IPS-20b (cell line): Measurements from ENCODE around the gene RNLS.

Experiments used
- H3K27ac ChIP-seq: one replicate; pipeline ENCODE4 v1.5.1; 2013; ENCODE audit warnings: low read length
- H3K27me3 ChIP-seq: 2 replicates; pipeline ENCODE4 v1.6.1; 2013; ENCODE audit warnings: mild to moderate bottlenecking, low read length, inconsistent platforms; ENCODE audit not compliant: insufficient read depth
- H3K36me3 ChIP-seq: 2 replicates; pipeline ENCODE4 v1.6.1; 2013; ENCODE audit warnings: low read depth, mild to moderate bottlenecking, inconsistent platforms, low read length, moderate library complexity; ENCODE audit not compliant: insufficient read depth
- H3K4me1 ChIP-seq: 2 replicates; pipeline ENCODE4 v1.6.1; 2013; ENCODE audit warnings: mild to moderate bottlenecking, control low read depth, inconsistent platforms, low read length, moderate library complexity; ENCODE audit not compliant: insufficient read depth
- H3K4me3 ChIP-seq: 2 replicates; pipeline ENCODE4 v1.5.1; 2013; ENCODE audit warnings: mild to moderate bottlenecking, low read length, inconsistent platforms
- H3K9ac ChIP-seq: 2 replicates; pipeline ENCODE4 v1.6.1; 2013; ENCODE audit warnings: low read depth, mild to moderate bottlenecking, inconsistent platforms, low read length, moderate library complexity
- H3K9me3 ChIP-seq: 2 replicates; pipeline ENCODE4 v1.6.1; 2013; ENCODE audit warnings: mild to moderate bottlenecking, low read depth, low read length, inconsistent platforms; ENCODE audit not compliant: insufficient read depth

RNLS gene

DNA sequence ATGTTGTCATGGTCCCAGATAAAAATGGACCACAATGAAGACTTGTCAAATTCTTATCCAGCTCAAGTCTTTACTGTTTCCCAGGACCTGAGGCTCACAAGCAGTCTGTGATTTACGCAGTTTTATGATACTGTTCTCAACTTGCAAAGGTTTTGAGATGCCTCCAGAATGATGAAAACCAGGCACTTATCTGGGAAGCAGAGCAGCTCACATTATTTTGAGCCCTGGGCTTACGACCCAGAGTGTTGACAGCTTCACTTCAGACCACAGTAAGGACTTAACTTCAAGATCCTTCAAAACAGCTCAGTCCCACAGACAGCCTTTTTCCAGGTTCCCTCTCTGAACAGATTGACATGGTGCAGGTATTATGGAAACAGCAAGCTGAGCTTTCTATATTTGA lies 236.1 kb downstream of the RNLS start:
- peak overlapping the region; percentile 40; the same call in 1 of the 2 replicates for H3K9ac ChIP-seq
- no peaks in the 10 kb centered on the region for H3K36me3 ChIP-seq
- no peaks in the 10 kb centered on the region for H3K9me3 ChIP-seq
- H3K4me3 ChIP-seq = peak overlapping the region; percentile 31; the same call in 1 of the 2 replicates
- H3K27ac ChIP-seq = peak overlapping the region; percentile 34
- peaks cover 39% of the 10 kb centered on the region for H3K4me1 ChIP-seq
- no peaks in the 10 kb centered on the region for H3K27me3 ChIP-seq

DNA sequence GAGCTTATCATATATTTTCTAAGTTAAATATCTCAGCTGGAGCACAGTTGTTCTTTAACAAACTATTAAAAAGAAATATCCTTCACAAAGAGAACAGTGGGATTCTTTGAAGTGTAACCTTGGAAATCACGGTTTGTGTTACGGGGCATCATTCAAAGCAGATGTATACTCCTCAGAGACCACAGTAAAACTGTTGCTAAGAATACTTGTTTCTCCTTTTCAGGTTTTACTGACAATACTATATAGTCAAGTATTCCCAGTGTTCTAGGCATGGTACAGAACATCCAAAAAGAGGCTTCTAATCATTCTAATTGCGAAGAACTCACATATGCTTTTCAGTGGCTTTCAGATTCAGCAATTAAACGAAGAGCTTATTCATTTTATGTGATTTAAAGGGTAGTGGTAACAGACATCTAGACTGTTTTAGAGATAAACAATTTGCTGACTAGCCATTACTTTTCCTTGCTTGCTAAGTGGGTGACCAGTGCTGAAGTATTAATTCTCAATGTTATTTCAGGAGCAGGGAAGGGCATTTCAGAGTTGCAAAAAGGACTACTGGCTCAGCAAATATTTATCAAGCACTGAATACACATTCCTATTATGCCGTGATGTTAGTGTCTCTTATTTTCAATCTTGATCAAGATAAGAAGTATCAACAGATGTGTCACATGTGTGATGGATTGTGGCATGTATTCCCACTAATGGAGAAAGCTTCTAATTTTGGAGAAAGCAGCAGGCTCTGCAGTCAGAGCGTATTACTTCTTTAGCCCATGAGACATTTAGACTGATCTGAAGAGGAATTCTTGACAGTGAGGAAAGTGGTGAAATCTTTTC lies 236.8 kb downstream of the RNLS start:
- H3K4me1 ChIP-seq = peaks cover 39% of the 10 kb centered on the region
- no peaks in the 10 kb centered on the region for H3K27me3 ChIP-seq
- H3K4me3 ChIP-seq = 0 out of 2 replicates have a peak overlapping the region, but pooled peaks have one; percentile 31
- no peaks in the 10 kb centered on the region for H3K36me3 ChIP-seq
- H3K27ac ChIP-seq = peak overlapping the region; percentile 34
- H3K9me3 ChIP-seq = no peaks in the 10 kb centered on the region
- 0 out of 2 replicates have a peak overlapping the region, but pooled peaks have one; percentile 40 for H3K9ac ChIP-seq

- Histone ChIP-seq H3K27me3 (no peaks in the 10 kb centered on the region), H3K9ac (no peak overlapping the region), H3K4me3 (no peak overlapping the region), H3K27ac (no peak overlapping the region), H3K4me1 (peaks cover 39% of the 10 kb centered on the region), H3K9me3 (no peaks in the 10 kb centered on the region), H3K36me3 (no peaks in the 10 kb centered on the region)
Observed at GRCh38 chr10:88343761-88344484, 239.2 kb downstream of the RNLS start.

DNA sequence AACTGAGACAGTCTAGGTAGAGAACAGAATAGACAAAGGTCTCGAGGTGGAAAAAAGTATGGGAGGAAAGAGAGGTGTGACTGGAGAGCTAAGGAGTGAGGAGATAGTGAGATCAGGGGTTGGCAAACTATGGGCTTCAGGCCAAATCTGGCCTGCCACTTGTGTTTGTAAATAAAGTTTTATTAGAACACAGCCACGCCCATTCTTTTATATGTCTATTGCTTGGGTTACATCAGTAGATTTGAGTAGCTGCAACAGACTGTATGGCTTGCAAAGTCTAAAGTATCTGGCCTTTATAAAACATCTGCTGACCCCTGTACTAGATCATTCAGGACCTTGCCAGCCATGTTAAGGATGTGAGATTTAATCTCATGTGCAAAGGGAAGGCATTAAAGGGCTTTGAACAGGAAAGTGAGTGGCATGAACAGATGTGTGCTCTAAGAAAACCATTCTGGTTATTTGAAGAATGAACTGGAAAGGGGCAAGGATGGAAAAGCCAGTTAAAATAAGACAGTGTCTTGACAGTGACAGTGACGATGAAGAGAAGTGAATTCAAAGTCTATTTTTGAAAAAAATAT lies 240.3 kb downstream of the RNLS start:
- H3K27me3 ChIP-seq = no peaks in the 10 kb centered on the region
- no peak overlapping the region for H3K27ac ChIP-seq
- no peak overlapping the region for H3K9ac ChIP-seq
- H3K4me1 ChIP-seq = peaks cover 32% of the 10 kb centered on the region
- no peaks in the 10 kb centered on the region for H3K36me3 ChIP-seq
- H3K4me3 ChIP-seq = no peak overlapping the region
- H3K9me3 ChIP-seq = no peaks in the 10 kb centered on the region

GRCh38 chr10:88337134-88337533 lies 246.0 kb downstream of the RNLS start:
- no peaks in the 10 kb centered on the region for H3K27me3 ChIP-seq
- H3K27ac ChIP-seq = no peak overlapping the region
- H3K9me3 ChIP-seq = no peaks in the 10 kb centered on the region
- H3K9ac ChIP-seq = no peak overlapping the region
- H3K36me3 ChIP-seq = no peaks in the 10 kb centered on the region
- H3K4me3 ChIP-seq = no peak overlapping the region
- peaks cover 3% of the 10 kb centered on the region for H3K4me1 ChIP-seq

- Histone ChIP-seq H3K9ac (no peak overlapping the region), H3K4me3 (no peak overlapping the region), H3K27me3 (no peaks in the 10 kb centered on the region), H3K9me3 (no peaks in the 10 kb centered on the region), H3K4me1 (peaks cover 3% of the 10 kb centered on the region), H3K27ac (no peak overlapping the region), H3K36me3 (no peaks in the 10 kb centered on the region)
Observed at GRCh38 chr10:88336334-88336733, 246.8 kb downstream of the RNLS start.

GRCh38 chr10:88333248-88333630 lies 249.9 kb downstream of the RNLS start:
- H3K27me3 ChIP-seq = no peaks in the 10 kb centered on the region
- no peak overlapping the region for H3K4me3 ChIP-seq
- H3K36me3 ChIP-seq = no peaks in the 10 kb centered on the region
- no peak overlapping the region for H3K9ac ChIP-seq
- peaks cover 3% of the 10 kb centered on the region for H3K4me1 ChIP-seq
- H3K27ac ChIP-seq = no peak overlapping the region
- H3K9me3 ChIP-seq = no peaks in the 10 kb centered on the region

DNA sequence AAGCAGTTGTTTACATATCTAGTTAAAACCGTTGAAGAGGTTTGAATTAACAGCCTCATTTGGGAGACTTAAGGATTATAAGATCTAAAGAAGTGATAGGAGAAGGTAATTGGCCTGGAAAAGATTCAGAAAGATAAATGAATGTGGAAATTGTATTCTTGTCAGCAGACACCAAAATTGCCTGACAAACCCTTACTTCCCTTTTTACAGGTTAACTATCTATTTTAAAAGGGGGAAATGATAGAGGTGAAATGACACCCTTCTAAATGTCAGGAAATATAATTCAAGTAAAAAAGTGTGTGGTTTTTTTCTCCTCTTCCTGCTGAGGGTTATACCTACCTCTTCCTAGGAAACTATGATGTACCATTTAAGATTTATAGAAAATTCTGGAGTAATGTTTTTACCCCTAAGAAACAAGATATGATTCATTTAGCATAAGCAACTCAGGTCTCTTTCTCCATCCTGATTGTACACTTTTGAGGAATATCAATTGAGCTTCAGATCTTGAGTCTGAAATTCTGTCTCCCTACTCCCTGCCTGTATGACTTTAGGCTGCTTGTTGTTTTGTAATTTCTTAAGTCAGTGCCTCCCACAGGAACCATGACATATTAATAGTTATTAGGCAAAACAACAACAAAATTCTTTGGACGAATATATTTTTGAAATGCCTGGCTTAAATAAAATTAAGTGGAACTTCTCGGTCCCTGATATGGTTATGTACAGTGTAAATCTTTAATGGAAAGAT lies 250.4 kb downstream of the RNLS start:
- Histone ChIP-seq H3K9me3 (no peaks in the 10 kb centered on the region), H3K4me3 (no peak overlapping the region), H3K9ac (no peak overlapping the region), H3K4me1 (peaks cover 3% of the 10 kb centered on the region), H3K27me3 (no peaks in the 10 kb centered on the region), H3K36me3 (no peaks in the 10 kb centered on the region), H3K27ac (no peak overlapping the region)

GRCh38 chr10:88330174-88330573 lies 252.9 kb downstream of the RNLS start:
- H3K27ac ChIP-seq = no peak overlapping the region
- no peaks in the 10 kb centered on the region for H3K27me3 ChIP-seq
- H3K4me1 ChIP-seq = peaks cover 3% of the 10 kb centered on the region
- no peaks in the 10 kb centered on the region for H3K36me3 ChIP-seq
- no peak overlapping the region for H3K4me3 ChIP-seq
- H3K9me3 ChIP-seq = no peaks in the 10 kb centered on the region
- H3K9ac ChIP-seq = no peak overlapping the region

- Histone ChIP-seq H3K4me3 (no peak overlapping the region), H3K9me3 (peaks cover 15% of the 10 kb centered on the region; the same call in 1 of the 2 replicates), H3K9ac (no peak overlapping the region), H3K4me1 (no peaks in the 10 kb centered on the region), H3K27ac (no peak overlapping the region), H3K36me3 (no peaks in the 10 kb centered on the region), H3K27me3 (no peaks in the 10 kb centered on the region)
Observed at GRCh38 chr10:88322324-88323063, 260.6 kb downstream of the RNLS start.
